ENCODE data around the gene ABCA12. TPM values are rescaled to one million over a fixed set of nuclear protein-coding genes. Genes with fewer than 3 reads are reported as not detected.

ABCA12 gene
- total RNA-seq, 4 donors from 2014 or later, result 0.16 to 0.25 TPM; not detected in 2

- 75 to 83% methylated on average over 2 of the region's 2 CpGs for WGBS, 2 donors (ENCODE audit: low coverage in 1 of 2)
These were observed 74.9 kb downstream of the ABCA12 start for GRCh38 chr2:215063526-215063925.

DNA sequence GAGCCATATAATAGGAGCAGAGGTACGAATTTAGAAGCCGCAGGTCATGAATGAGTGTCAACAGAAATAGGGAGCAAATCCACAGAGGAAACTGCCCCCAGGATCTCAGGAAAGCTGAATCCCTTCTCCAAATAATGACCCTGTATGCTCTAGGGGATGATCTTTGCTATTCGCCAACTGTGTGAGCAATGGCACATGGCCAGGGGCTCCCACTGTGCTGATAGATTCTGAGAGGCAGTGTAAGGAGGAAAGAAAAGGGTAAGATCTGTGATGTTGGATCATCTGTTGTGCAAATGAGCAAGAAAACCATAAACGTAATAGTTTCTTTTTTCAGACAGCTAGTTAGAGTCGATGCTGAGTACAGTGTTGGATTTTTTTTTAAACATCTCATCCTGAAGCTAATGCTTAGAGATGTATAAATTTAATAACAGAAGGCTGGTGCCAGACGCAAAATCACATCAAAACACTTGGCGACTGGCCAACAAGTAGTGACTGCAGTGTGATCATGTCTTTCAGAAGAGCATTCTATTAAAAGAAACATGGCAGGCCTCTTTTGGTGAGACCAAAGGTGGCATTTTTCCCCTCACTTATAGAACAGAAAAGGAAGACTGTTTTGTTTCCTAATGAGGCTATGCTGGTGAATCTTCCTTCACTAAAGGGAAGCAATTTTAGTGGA, 77.4 kb downstream of the ABCA12 start:
- no peak overlapping the region for H3K4me3 ChIP-seq
- H3K36me3 ChIP-seq, result no peaks in the 10 kb centered on the region
- WGBS, 2 donors (ENCODE audit: low coverage in 1 of 2), result 53 to 60% methylated on average over 7 of the region's 7 CpGs
- H3K4me1 ChIP-seq, result no peaks in the 10 kb centered on the region
- H3K27me3 ChIP-seq, result no peaks in the 10 kb centered on the region
- H3K9me3 ChIP-seq, result no peaks in the 10 kb centered on the region
- no peak for ATAC-seq
- no peak for TF ChIP-seq EP300 (IDR thresholded peaks at IDR 0.05)
- no peak for TF ChIP-seq POLR2AphosphoS5 (IDR thresholded peaks at IDR 0.05)
- no peak for TF ChIP-seq CTCF (IDR thresholded peaks at IDR 0.05)
- no peak for TF ChIP-seq POLR2A (IDR thresholded peaks at IDR 0.05)
- H3K27ac ChIP-seq, result no peak overlapping the region

More at GRCh38 chr2:215063526-215063925, 74.9 kb downstream of the ABCA12 start:
- Histone ChIP-seq H3K36me3 (no peaks in the 10 kb centered on the region), H3K27ac (no peak overlapping the region), H3K4me1 (no peaks in the 10 kb centered on the region), H3K9me3 (no peaks in the 10 kb centered on the region), H3K27me3 (no peaks in the 10 kb centered on the region), H3K4me3 (no peak overlapping the region)
- no peak for TF ChIP-seq POLR2AphosphoS5 (IDR thresholded peaks at IDR 0.05)
- no peak for TF ChIP-seq POLR2A (IDR thresholded peaks at IDR 0.05)
- TF ChIP-seq EP300 (IDR thresholded peaks at IDR 0.05), result no peak
- no peak for TF ChIP-seq CTCF (IDR thresholded peaks at IDR 0.05)
- ATAC-seq, result no peak

GRCh38 chr2:215059724-215060123, 78.7 kb downstream of the ABCA12 start:
- TF ChIP-seq POLR2A (IDR thresholded peaks at IDR 0.05) (no peak), EP300 (IDR thresholded peaks at IDR 0.05) (no peak), POLR2AphosphoS5 (IDR thresholded peaks at IDR 0.05) (no peak), CTCF (IDR thresholded peaks at IDR 0.05) (no peak)

DNA sequence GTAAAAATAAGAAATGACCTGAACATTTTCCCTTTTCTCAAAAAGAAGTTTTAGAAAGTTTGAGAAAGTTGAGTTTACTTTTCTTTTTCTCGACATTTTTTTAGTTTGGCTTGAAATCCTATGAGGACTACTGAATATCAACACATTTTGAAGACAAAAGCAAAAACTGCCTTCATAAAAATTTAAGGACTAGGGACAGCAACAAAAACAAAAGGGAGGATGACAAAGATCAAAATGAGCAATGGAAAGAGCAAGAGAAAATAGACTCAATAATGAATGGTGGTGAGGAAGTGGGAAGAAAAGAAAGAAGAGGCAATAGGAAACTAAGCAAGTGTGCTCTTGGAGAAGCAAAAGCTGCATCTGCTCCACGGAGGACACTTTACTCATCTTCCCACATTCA, 82.5 kb downstream of the ABCA12 start:
- TF ChIP-seq POLR2AphosphoS5 (IDR thresholded peaks at IDR 0.05) (no peak), EP300 (IDR thresholded peaks at IDR 0.05) (no peak), POLR2A (IDR thresholded peaks at IDR 0.05) (no peak), CTCF (IDR thresholded peaks at IDR 0.05) (no peak)
- no peak for ATAC-seq
- Histone ChIP-seq H3K9me3 (no peaks in the 10 kb centered on the region), H3K27me3 (no peaks in the 10 kb centered on the region), H3K36me3 (no peaks in the 10 kb centered on the region), H3K27ac (no peak overlapping the region), H3K4me3 (no peak overlapping the region), H3K4me1 (no peaks in the 10 kb centered on the region)
- WGBS, 2 donors (ENCODE audit: low coverage in 1 of 2), result 61 to 82% methylated on average over 2 of the region's 2 CpGs

More at GRCh38 chr2:215059724-215060123, 78.7 kb downstream of the ABCA12 start:
- no peaks in the 10 kb centered on the region for H3K4me1 ChIP-seq
- 23 to 25% methylated on average over 2 of the region's 2 CpGs for WGBS, 2 donors (ENCODE audit: low coverage in 1 of 2)
- H3K4me3 ChIP-seq, result no peak overlapping the region
- H3K27me3 ChIP-seq, result no peaks in the 10 kb centered on the region
- ATAC-seq, result no peak
- no peaks in the 10 kb centered on the region for H3K9me3 ChIP-seq
- no peak overlapping the region for H3K27ac ChIP-seq
- H3K36me3 ChIP-seq, result no peaks in the 10 kb centered on the region

- no peak for TF ChIP-seq CTCF (IDR thresholded peaks at IDR 0.05)
- no peak for TF ChIP-seq POLR2AphosphoS5 (IDR thresholded peaks at IDR 0.05)
- TF ChIP-seq EP300 (IDR thresholded peaks at IDR 0.05), result no peak
- no peak for TF ChIP-seq POLR2A (IDR thresholded peaks at IDR 0.05)
- Histone ChIP-seq H3K27me3 (no peaks in the 10 kb centered on the region), H3K9me3 (no peaks in the 10 kb centered on the region), H3K27ac (no peak overlapping the region), H3K4me1 (no peaks in the 10 kb centered on the region), H3K36me3 (no peaks in the 10 kb centered on the region), H3K4me3 (no peak overlapping the region)
- 96 to 100% methylated on average over 3 of the region's 3 CpGs for WGBS, 2 donors (ENCODE audit: low coverage in 1 of 2)
- ATAC-seq, result no peak
These were observed 85.6 kb downstream of the ABCA12 start for GRCh38 chr2:215052810-215053209.

All from gastroesophageal sphincter (tissue), 4 donors.